ENCODE data around the gene SLC35A3. TPM values are rescaled to one million over a fixed set of nuclear protein-coding genes. Genes with fewer than 3 reads are reported as not detected.
"Not testable (repeated sequence)": the region's sequence is repeated elsewhere in the genome, so short reads cannot be mapped to it uniquely, and the experiment has no call there.

The SLC35A3 gene
- total and polyA plus RNA-seq, 7 donors = 20.2 to 40.6 (median 23.9) TPM

DNA sequence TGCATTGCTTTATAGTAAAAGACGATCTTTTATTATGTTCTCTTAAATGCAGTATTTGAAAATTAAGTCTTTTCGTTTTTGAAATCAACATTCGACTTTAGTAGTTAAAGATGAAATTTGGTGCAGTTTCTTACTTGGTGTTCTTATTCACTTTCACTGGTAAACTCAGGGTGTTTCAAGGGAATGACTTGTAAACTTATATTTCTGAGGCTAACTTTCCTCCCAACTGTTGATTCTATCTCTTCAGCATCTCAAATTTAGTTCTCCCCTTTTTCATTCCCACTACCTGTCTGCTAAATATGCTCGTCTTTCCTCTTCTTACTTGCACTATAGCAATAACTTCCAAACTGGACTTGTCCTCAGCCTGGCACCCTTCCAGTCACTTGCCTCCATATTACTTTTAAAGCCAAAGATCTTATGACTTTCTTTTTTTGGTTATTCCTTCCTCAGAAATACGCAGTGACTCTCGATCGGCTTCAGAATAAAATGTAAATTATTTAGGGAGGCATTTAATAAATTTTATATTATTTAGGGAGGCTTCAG lies 988 bp downstream of the SLC35A3 start:
- H3K4me3 ChIP-seq = peak overlapping the region; percentile 70 to 92 (median 88)
- WGBS, 2 donors = 12 to 47% methylated on average over 7 of the region's 7 CpGs
- H3K4me1 ChIP-seq = peaks cover 0 to 26% (median 10%) of the 10 kb centered on the region in 4 donors
- intact Hi-C loops (cut with DNase I) = no loop called here
- no peaks in the 10 kb centered on the region for H3K27me3 ChIP-seq
- no peaks in the 10 kb centered on the region for H3K9me3 ChIP-seq
- peaks cover 0 to 12% (median 0%) of the 10 kb centered on the region in 4 donors for H3K36me3 ChIP-seq
- no peak for DNase-seq
- peak overlapping the region; percentile 72 to 79 (median 76) for H3K27ac ChIP-seq
- TF ChIP-seq EP300 (IDR thresholded peaks at IDR 0.05) (no peak), CTCF (IDR thresholded peaks at IDR 0.05) (no peak), POLR2AphosphoS5 (IDR thresholded peaks at IDR 0.05) (no peak), POLR2A (IDR thresholded peaks at IDR 0.05) (no peak)

DNA sequence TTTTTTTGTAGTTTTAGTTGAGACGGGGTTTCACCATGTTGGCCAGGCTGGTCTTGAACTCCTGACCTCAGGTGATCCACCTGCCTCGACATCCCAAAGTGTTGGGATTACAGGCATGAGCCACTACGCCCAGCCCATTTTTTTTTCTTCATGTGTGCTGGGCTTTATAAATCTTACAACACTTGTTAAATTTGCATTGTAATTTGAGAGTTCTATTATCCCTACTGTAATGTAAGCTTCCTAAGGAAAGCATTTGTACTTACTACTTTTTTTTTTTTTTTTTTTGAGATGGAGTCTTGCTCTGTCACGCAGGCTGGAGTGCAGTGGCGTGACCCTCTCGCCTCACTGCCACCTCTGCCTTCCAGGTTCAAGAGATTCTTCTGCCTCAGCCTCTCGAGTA lies 2.3 kb downstream of the SLC35A3 start:
- intact Hi-C loops (cut with DNase I); H3K27me3 ChIP-seq; H3K9me3 ChIP-seq; H3K4me3 ChIP-seq; H3K27ac ChIP-seq; DNase-seq: not testable (repeated sequence)
- peaks cover 0 to 20% (median 0%) of the 10 kb centered on the region in 4 donors for H3K36me3 ChIP-seq
- peaks cover 0 to 26% (median 10%) of the 10 kb centered on the region in 4 donors for H3K4me1 ChIP-seq
- WGBS, 2 donors = 70 to 89% methylated on average over 7 of the region's 7 CpGs

DNA sequence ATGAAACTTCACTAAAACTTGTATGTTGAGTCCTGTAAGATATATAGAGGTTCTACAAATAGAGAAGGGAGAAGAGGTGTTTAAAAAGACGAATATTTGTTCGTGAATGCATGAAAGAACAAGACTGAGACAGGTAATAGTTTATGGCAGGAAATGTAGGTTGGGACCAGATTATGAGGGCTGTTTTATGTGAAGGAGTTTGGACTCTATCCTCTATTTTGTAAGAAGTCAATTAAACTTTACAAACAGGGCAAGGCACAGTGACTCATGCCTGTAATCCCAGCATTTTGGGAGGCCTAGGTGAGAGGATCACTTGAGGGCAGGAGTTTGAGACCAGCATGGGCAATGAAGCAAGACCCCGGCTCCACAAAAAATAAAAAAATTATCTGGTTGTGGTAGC lies 5.7 kb downstream of the SLC35A3 start:
- DNase-seq = no peak
- no peak for TF ChIP-seq POLR2A (IDR thresholded peaks at IDR 0.05)
- no peak for TF ChIP-seq CTCF (IDR thresholded peaks at IDR 0.05)
- no peak for TF ChIP-seq EP300 (IDR thresholded peaks at IDR 0.05)
- TF ChIP-seq POLR2AphosphoS5 (IDR thresholded peaks at IDR 0.05) = no peak
- H3K9me3 ChIP-seq = no peaks in the 10 kb centered on the region

DNA sequence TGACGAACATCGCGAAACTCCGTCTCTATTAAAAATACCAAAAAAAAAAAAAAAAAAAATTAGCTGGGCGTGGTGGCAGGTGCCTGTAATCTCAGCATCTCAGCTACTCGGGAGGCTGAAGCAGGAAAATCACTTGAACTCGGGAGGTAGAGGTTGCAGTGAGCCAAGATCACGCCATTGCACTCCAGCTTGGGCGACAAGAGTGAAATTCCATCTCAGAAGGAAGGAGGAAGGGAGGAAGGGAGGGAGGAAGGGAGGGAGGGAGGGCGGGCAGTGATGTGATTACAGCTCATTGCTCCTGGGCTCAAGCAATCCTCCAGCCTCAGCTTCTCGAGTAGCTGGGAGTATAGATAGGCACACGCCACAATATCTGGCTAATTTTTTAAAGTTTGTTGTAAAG lies 7.5 kb downstream of the SLC35A3 start:
- H3K27ac ChIP-seq; H3K9me3 ChIP-seq; H3K4me3 ChIP-seq; DNase-seq; intact Hi-C loops (cut with DNase I); H3K4me1 ChIP-seq; H3K27me3 ChIP-seq: not testable (repeated sequence)
- peaks cover 0 to 20% (median 0%) of the 10 kb centered on the region in 4 donors for H3K36me3 ChIP-seq
- 18 to 76% methylated on average over 12 of the region's 12 CpGs for WGBS, 2 donors

More for the DNA sequence above, 5.7 kb downstream of the SLC35A3 start:
- intact Hi-C loops (cut with DNase I) = no loop called here
- Histone ChIP-seq H3K36me3 (peaks cover 0 to 20% (median 0%) of the 10 kb centered on the region in 4 donors), H3K27me3 (no peaks in the 10 kb centered on the region), H3K4me1 (peaks cover 0 to 18% (median 7%) of the 10 kb centered on the region in 4 donors), H3K27ac (no peak overlapping the region), H3K4me3 (no peak overlapping the region)
- WGBS, 2 donors = 20 to 65% methylated on average over 3 of the region's 3 CpGs

- 79 to 96% methylated on average over 2 of the region's 2 CpGs for WGBS, 2 donors
- no peaks in the 10 kb centered on the region for H3K4me1 ChIP-seq
- H3K4me3 ChIP-seq = no peak overlapping the region
- no peaks in the 10 kb centered on the region for H3K27me3 ChIP-seq
- no peak for DNase-seq
- intact Hi-C loops (cut with DNase I) = no loop called here
- H3K36me3 ChIP-seq = peaks cover 0 to 20% (median 0%) of the 10 kb centered on the region in 4 donors
- no peak overlapping the region for H3K27ac ChIP-seq
- TF ChIP-seq POLR2A (IDR thresholded peaks at IDR 0.05) = no peak
- TF ChIP-seq POLR2AphosphoS5 (IDR thresholded peaks at IDR 0.05) = no peak
- TF ChIP-seq CTCF (IDR thresholded peaks at IDR 0.05) = no peak
- no peak for TF ChIP-seq EP300 (IDR thresholded peaks at IDR 0.05)
- no peaks in the 10 kb centered on the region for H3K9me3 ChIP-seq
Observed at GRCh38 chr1:99978218-99978617, 8.4 kb downstream of the SLC35A3 start.

GRCh38 chr1:99979091-99979490 lies 9.3 kb downstream of the SLC35A3 start:
- H3K9me3 ChIP-seq = no peaks in the 10 kb centered on the region
- H3K27ac ChIP-seq = no peak overlapping the region
- intact Hi-C loops (cut with DNase I) = no loop called here
- peaks cover 0 to 20% (median 0%) of the 10 kb centered on the region in 4 donors for H3K36me3 ChIP-seq
- no peak for TF ChIP-seq EP300 (IDR thresholded peaks at IDR 0.05)
- H3K4me1 ChIP-seq = no peaks in the 10 kb centered on the region
- H3K4me3 ChIP-seq = no peak overlapping the region
- no peak for DNase-seq
- no peaks in the 10 kb centered on the region for H3K27me3 ChIP-seq

All from sigmoid colon (tissue), 7 donors.